Thyroid gland (tissue), 4 donors: Measurements from ENCODE around the gene GRK6.
"Not testable (repeated sequence)": the region's sequence is repeated elsewhere in the genome, so short reads cannot be mapped to it uniquely, and the experiment has no call there.

Experiments
- POLR2A ChIP-seq, 2 donors: fragments of 450-650 bp; IDR thresholded peaks; one replicate each; pipeline ENCODE4 v1.6.1; 2017; ENCODE audit warnings: antibody characterized with exemption in 2 of 2, mild to moderate bottlenecking in 2 of 2, moderate library complexity in 1 of 2
- TF ChIP-seq, protein P1 (sequence below), 6 experiments: fragments of 200-600 bp in 3 of 6; fragments of 450-650 bp in 3 of 6; sonication (generic) in 3 of 6; IDR thresholded peaks; one replicate each; pipeline ENCODE4 v1.5.1; 2016 to 2019; ENCODE audit warnings: antibody characterized with exemption in 6 of 6, mild to moderate bottlenecking in 2 of 6, inconsistent platforms in 1 of 6, moderate library complexity in 1 of 6

DNA sequence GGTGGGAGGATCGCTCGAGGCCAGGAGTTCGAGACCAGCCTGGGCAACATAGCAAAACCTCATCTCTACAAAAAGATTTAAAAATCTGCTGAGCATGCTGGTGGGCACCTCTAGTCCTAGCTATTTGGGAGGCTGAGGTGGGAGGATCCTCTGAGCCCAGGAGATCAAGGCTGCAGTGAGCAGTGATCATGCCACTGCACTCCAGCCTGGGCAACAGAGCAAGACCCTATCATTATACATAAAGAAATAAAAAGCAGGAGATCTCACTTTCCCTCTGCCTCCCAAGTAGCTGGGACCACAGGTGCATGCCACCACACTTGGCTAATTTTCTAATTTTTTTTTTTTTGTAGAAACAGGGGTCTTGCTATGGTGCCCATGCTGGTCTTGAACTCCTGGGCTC, 59.3 kb downstream of the GRK6 start:
- TF ChIP-seq, protein P1, sequence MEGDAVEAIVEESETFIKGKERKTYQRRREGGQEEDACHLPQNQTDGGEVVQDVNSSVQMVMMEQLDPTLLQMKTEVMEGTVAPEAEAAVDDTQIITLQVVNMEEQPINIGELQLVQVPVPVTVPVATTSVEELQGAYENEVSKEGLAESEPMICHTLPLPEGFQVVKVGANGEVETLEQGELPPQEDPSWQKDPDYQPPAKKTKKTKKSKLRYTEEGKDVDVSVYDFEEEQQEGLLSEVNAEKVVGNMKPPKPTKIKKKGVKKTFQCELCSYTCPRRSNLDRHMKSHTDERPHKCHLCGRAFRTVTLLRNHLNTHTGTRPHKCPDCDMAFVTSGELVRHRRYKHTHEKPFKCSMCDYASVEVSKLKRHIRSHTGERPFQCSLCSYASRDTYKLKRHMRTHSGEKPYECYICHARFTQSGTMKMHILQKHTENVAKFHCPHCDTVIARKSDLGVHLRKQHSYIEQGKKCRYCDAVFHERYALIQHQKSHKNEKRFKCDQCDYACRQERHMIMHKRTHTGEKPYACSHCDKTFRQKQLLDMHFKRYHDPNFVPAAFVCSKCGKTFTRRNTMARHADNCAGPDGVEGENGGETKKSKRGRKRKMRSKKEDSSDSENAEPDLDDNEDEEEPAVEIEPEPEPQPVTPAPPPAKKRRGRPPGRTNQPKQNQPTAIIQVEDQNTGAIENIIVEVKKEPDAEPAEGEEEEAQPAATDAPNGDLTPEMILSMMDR (IDR thresholded peaks at IDR 0.05), result not testable (repeated sequence)
- TF ChIP-seq POLR2A (IDR thresholded peaks at IDR 0.05), result not testable (repeated sequence)
